ENCODE data around the gene FBXO31. TPM values are rescaled to one million over a fixed set of nuclear protein-coding genes. Genes with fewer than 3 reads are reported as not detected.

The FBXO31 gene
- total RNA-seq, 4 donors from 2014 or later: 156 to 264 (median 201) TPM

- H3K9me3 ChIP-seq: no peaks in the 10 kb centered on the region
- H3K36me3 ChIP-seq: no peaks in the 10 kb centered on the region
- no peak for DNase-seq
- in situ Hi-C loops (cut with MboI; ENCODE audit: low sequenced_read_pairs in 4 of 4) (loop anchor here (5.0 to 10.0 kb wide), 2 partner anchors 77 to 80 kb away; partner anchors contain the start of gene MAP1LC3B (in 4 of the 4)), intact Hi-C loops (cut with DNase I; ENCODE audit: low total_unique reads) (loop anchor here (5.0 to 10.0 kb wide), 3 partner anchors 37 to 230 kb away; no protein-coding TSS in a partner anchor)
- no peak overlapping the region for H3K4me3 ChIP-seq
- H3K27ac ChIP-seq: no peak overlapping the region
- no peaks in the 10 kb centered on the region for H3K27me3 ChIP-seq
- TF ChIP-seq CTCF (IDR thresholded peaks at IDR 0.05 in 4 of 5, conservative IDR thresholded peaks at IDR 0.05 in 1 of 5) (no peak), POLR2A (IDR thresholded peaks at IDR 0.05) (no peak)
- peaks cover 14 to 15% of the 10 kb centered on the region in 2 donors for H3K4me1 ChIP-seq
- ATAC-seq: no peak
These were observed 68.6 kb downstream of the FBXO31 start for GRCh38 chr16:87314990-87315420.

- H3K9me3 ChIP-seq: no peaks in the 10 kb centered on the region
- no peaks in the 10 kb centered on the region for H3K27me3 ChIP-seq
- intact Hi-C loops (cut with DNase I; ENCODE audit: low total_unique reads): loop anchor here (10.0 kb wide), 2 partner anchors 153 to 233 kb away; no protein-coding TSS in a partner anchor
- in situ Hi-C loops (cut with MboI; ENCODE audit: low sequenced_read_pairs in 4 of 4): loop anchor here in 2 of 4 donors (10.0 kb wide), 1 partner anchor 83 kb away; the partner anchor contains the start of gene MAP1LC3B (in 2 of the 2)
- H3K4me1 ChIP-seq: peaks cover 6 to 7% of the 10 kb centered on the region in 2 donors
- no peak for TF ChIP-seq POLR2A (IDR thresholded peaks at IDR 0.05)
- TF ChIP-seq CTCF (IDR thresholded peaks at IDR 0.05 in 4 of 5, conservative IDR thresholded peaks at IDR 0.05 in 1 of 5): no peak
- no peaks in the 10 kb centered on the region for H3K36me3 ChIP-seq
- ATAC-seq (no peak), DNase-seq (no peak)
- H3K4me3 ChIP-seq: no peak overlapping the region
- H3K27ac ChIP-seq: no peak overlapping the region
These were observed 71.6 kb downstream of the FBXO31 start for GRCh38 chr16:87312008-87312407.

- intact Hi-C loops (cut with DNase I; ENCODE audit: low total_unique reads) (loop anchor here (10.0 kb wide), 2 partner anchors 153 to 233 kb away; no protein-coding TSS in a partner anchor), in situ Hi-C loops (cut with MboI; ENCODE audit: low sequenced_read_pairs in 4 of 4) (loop anchor here in 2 of 4 donors (10.0 kb wide), 1 partner anchor 83 kb away; the partner anchor contains the start of gene MAP1LC3B (in 2 of the 2))
- Histone ChIP-seq H3K27me3 (no peaks in the 10 kb centered on the region), H3K9me3 (no peaks in the 10 kb centered on the region), H3K4me1 (peaks cover 2 to 4% of the 10 kb centered on the region in 2 donors), H3K36me3 (no peaks in the 10 kb centered on the region), H3K4me3 (no peak overlapping the region), H3K27ac (no peak overlapping the region)
- DNase-seq (no peak), ATAC-seq (no peak)
- TF ChIP-seq CTCF (IDR thresholded peaks at IDR 0.05 in 4 of 5, conservative IDR thresholded peaks at IDR 0.05 in 1 of 5) (no peak), POLR2A (IDR thresholded peaks at IDR 0.05) (no peak)
These were observed 72.2 kb downstream of the FBXO31 start for GRCh38 chr16:87311387-87311786.

GRCh38 chr16:87310610-87311009, 73.0 kb downstream of the FBXO31 start:
- no peak for ATAC-seq
- no peak overlapping the region for H3K4me3 ChIP-seq
- in situ Hi-C loops (cut with MboI; ENCODE audit: low sequenced_read_pairs in 4 of 4) (loop anchor here in 2 of 4 donors (10.0 kb wide), 1 partner anchor 84 kb away; the partner anchor contains the start of gene MAP1LC3B (in 2 of the 2)), intact Hi-C loops (cut with DNase I; ENCODE audit: low total_unique reads) (loop anchor here (10.0 kb wide), 2 partner anchors 154 to 234 kb away; no protein-coding TSS in a partner anchor)
- no peak overlapping the region for H3K27ac ChIP-seq
- TF ChIP-seq CTCF (IDR thresholded peaks at IDR 0.05 in 4 of 5, conservative IDR thresholded peaks at IDR 0.05 in 1 of 5): no peak
- no peak for TF ChIP-seq POLR2A (IDR thresholded peaks at IDR 0.05)
- H3K36me3 ChIP-seq: no peaks in the 10 kb centered on the region
- DNase-seq: no peak
- H3K9me3 ChIP-seq: no peaks in the 10 kb centered on the region
- no peaks in the 10 kb centered on the region for H3K4me1 ChIP-seq
- H3K27me3 ChIP-seq: no peaks in the 10 kb centered on the region

Data from gastrocnemius medialis (tissue), 4 donors.